Effector memory CD4-positive, alpha-beta T cell (primary cell): Measurements from ENCODE around the gene TYMP.
"Not testable (repeated sequence)": the region's sequence is repeated elsewhere in the genome, so short reads cannot be mapped to it uniquely, and the experiment has no call there.

Experiments used
- DNase-seq, 3 donors: peaks; one replicate each; pipeline ENCODE4 v3.0.0-alpha.2; 2020
- H3K27ac ChIP-seq: 2 replicates; pipeline ENCODE4 v1.7.0; 2013; ENCODE audit warnings: mild to moderate bottlenecking, low read length, moderate library complexity; ENCODE audit not compliant: insufficient read depth, poor library complexity, severe bottlenecking
- H3K27me3 ChIP-seq: replicated peaks from 2 replicates; pipeline ENCODE4 v1.7.0; 2013; ENCODE audit warnings: mild to moderate bottlenecking, low read length; ENCODE audit not compliant: insufficient read depth, control insufficient read depth, poor library complexity, severe bottlenecking
- H3K36me3 ChIP-seq: 2 replicates; pipeline ENCODE4 v1.7.0; 2013; ENCODE audit warnings: mild to moderate bottlenecking, low read length, moderate library complexity; ENCODE audit not compliant: control insufficient read depth, insufficient read depth
- H3K4me1 ChIP-seq: 2 replicates; pipeline ENCODE4 v1.7.0; 2013; ENCODE audit warnings: low read length, mild to moderate bottlenecking; ENCODE audit not compliant: control insufficient read depth, insufficient read depth, poor library complexity, severe bottlenecking
- H3K4me3 ChIP-seq: 2 replicates; pipeline ENCODE4 v1.7.0; 2013; ENCODE audit warnings: low read length, low read depth, mild to moderate bottlenecking; ENCODE audit not compliant: insufficient read depth, poor library complexity, severe bottlenecking
- H3K9me3 ChIP-seq: 2 replicates; pipeline ENCODE4 v1.7.0; 2013; ENCODE audit warnings: mild to moderate bottlenecking, low read length, moderate library complexity; ENCODE audit not compliant: control insufficient read depth

The TYMP gene

GRCh38 chr22:50523806-50524675 is 5.8 kb downstream of the TYMP start:
- H3K27ac ChIP-seq, result peak overlapping the region; percentile 94

GRCh38 chr22:50523458-50523805 is 6.4 kb downstream of the TYMP start:
- peaks cover 29% of the 10 kb centered on the region for H3K4me1 ChIP-seq

More at GRCh38 chr22:50523806-50524675, 5.8 kb downstream of the TYMP start:
- DNase-seq, result no peak
- Histone ChIP-seq H3K9me3 (no peaks in the 10 kb centered on the region), H3K4me3 (peak overlapping the region; percentile 71), H3K4me1 (peaks cover 29% of the 10 kb centered on the region), H3K36me3 (peaks cover 31% of the 10 kb centered on the region), H3K27me3 (no peaks in the 10 kb centered on the region)

DNA sequence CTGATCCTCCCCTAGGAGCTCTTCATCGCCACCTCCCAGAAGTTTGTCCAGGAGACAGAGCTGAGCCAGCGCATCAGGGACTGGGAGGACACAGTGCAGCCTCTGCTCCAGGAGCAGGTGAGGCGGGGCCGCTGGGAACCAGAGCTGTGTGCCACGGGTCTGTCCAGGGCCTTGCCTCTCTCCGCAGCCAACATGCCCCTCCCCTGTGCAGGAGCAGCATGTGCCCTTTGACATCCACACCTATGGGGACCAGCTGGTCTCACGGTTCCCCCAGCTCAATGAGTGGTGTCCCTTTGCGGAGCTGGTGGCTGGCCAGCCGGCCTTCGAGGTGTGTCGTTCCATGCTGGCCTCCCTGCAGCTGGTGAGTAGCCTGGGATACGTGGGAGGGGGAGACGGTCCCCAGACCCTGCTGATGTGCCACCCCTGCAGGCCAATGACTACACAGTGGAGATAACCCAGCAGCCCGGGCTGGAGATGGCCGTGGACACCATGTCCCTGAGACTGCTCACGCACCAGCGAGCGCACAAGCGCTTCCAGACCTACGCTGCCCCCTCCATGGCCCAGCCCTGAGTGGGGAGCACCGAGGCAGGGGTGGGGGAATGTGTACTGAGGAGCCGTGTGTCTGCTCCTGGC is 6.9 kb downstream of the TYMP start:
- Histone ChIP-seq H3K9me3 (no peaks in the 10 kb centered on the region), H3K4me1 (peaks cover 29% of the 10 kb centered on the region), H3K4me3 (no peak overlapping the region), H3K27me3 (no peaks in the 10 kb centered on the region), H3K36me3 (peaks cover 42% of the 10 kb centered on the region), H3K27ac (no peak overlapping the region)
- DNase-seq, result no peak

More at GRCh38 chr22:50523458-50523805, 6.4 kb downstream of the TYMP start:
- Histone ChIP-seq H3K27ac (no peak overlapping the region), H3K27me3 (no peaks in the 10 kb centered on the region), H3K9me3 (no peaks in the 10 kb centered on the region), H3K36me3 (peaks cover 37% of the 10 kb centered on the region), H3K4me3 (no peak overlapping the region)
- no peak for DNase-seq

DNA sequence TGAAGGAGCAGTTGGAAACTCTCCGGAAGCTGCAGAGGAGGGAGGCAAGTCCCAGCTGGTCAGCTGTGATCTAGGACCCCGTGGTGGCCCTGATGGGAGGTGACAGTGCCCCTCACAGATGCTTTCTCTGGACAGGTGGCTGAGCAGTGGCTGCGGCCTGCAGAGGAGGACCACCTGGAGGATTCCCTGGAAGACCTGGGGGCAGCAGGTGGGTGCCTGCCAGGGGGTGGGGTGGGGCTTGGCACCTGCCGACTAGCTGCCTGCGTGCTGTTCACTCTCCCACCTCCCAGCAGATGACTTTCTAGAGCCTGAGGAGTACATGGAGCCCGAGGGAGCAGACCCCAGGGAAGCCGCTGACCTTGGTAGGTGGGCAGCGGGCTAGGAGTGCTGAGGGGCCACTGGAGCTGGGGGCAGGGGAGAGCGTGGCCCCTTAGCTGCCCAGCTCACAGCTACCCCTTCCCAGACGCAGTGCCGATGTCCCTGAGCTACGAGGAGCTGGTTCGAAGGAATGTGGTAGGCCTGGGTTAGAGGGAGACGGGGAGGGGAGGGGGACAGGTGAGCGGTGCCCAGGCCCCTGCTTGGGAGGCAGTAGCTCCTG is 7.5 kb downstream of the TYMP start:
- peaks cover 48% of the 10 kb centered on the region for H3K36me3 ChIP-seq

GRCh38 chr22:50521710-50522109 is 8.1 kb downstream of the TYMP start:
- Histone ChIP-seq H3K4me1 (peaks cover 21% of the 10 kb centered on the region), H3K9me3 (no peaks in the 10 kb centered on the region), H3K36me3 (peaks cover 54% of the 10 kb centered on the region), H3K27me3 (no peaks in the 10 kb centered on the region), H3K4me3 (no peak overlapping the region), H3K27ac (no peak overlapping the region)
- DNase-seq, result no peak

More for the DNA sequence above, 7.5 kb downstream of the TYMP start:
- Histone ChIP-seq H3K27me3 (no peaks in the 10 kb centered on the region), H3K9me3 (no peaks in the 10 kb centered on the region), H3K4me3 (no peak overlapping the region), H3K4me1 (peaks cover 27% of the 10 kb centered on the region), H3K27ac (no peak overlapping the region)
- DNase-seq, result no peak

DNA sequence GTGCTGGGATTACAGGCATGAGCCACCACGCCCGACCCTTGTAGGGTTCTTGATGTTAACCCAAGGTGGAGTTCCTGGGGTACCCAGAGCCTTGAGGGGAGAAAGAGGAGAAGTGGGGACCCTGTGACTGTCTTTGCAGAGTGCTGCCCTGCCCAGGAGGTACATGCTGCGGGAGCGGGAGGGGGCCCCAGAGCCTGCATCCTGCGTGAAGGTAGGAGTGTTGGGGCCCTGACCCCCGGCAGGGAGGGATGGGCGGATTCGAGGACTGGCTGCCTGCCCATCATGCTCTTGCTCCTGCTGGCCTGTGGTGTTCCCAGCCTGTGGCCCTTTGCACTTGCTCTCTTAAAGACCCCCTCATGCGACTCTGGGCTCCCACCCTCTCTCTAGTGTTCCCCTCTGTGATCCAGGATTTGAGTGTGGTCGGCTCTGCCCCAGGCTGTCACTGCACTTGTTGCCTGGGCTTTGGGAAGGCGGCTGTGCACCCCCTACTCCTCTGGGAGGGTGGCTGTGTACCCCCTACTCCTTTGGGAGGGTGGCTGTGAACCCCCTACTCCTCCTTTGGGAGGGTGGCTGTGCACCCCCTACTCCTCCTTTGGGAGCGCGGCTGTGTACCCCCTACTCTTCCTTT is 8.9 kb downstream of the TYMP start:
- no peak overlapping the region for H3K4me3 ChIP-seq
- no peaks in the 10 kb centered on the region for H3K9me3 ChIP-seq
- no peak overlapping the region for H3K27ac ChIP-seq
- H3K36me3 ChIP-seq, result peaks cover 57% of the 10 kb centered on the region
- H3K27me3 ChIP-seq, result no peaks in the 10 kb centered on the region
- peaks cover 15% of the 10 kb centered on the region for H3K4me1 ChIP-seq
- DNase-seq, result no peak

GRCh38 chr22:50520184-50520583 is 9.6 kb downstream of the TYMP start:
- not testable (repeated sequence) for H3K9me3 ChIP-seq, DNase-seq, H3K27ac ChIP-seq, H3K4me3 ChIP-seq, H3K27me3 ChIP-seq
- peaks cover 13% of the 10 kb centered on the region for H3K4me1 ChIP-seq
- peaks cover 57% of the 10 kb centered on the region for H3K36me3 ChIP-seq

DNA sequence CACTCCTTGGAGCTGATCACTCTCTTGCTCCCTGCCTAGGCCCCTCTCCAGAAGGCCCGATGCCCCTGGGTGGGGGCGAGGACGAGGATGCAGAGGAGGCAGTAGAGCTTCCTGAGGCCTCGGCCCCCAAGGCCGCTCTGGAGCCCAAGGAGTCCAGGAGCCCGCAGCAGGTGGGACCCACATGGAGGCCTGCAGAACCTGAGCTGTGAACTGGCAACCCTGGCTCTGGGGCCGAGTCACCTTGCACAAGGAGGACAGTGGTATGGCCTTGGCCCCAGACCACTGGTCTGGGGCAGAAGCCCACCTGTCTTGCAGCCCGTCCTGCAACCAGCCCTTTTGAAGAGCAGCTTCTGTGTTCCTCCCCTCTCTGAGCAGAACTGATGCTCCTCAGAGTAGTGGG is 10.7 kb downstream of the TYMP start:
- H3K9me3 ChIP-seq, result no peaks in the 10 kb centered on the region
- no peak overlapping the region for H3K4me3 ChIP-seq
- peaks cover 2% of the 10 kb centered on the region for H3K4me1 ChIP-seq
- no peak overlapping the region for H3K27ac ChIP-seq
- H3K36me3 ChIP-seq, result peaks cover 63% of the 10 kb centered on the region
- no peaks in the 10 kb centered on the region for H3K27me3 ChIP-seq
- no peak for DNase-seq

GRCh38 chr22:50518606-50519005 is 11.2 kb downstream of the TYMP start:
- Histone ChIP-seq H3K9me3 (no peaks in the 10 kb centered on the region), H3K4me3 (no peak overlapping the region), H3K27me3 (no peaks in the 10 kb centered on the region), H3K27ac (no peak overlapping the region), H3K4me1 (no peaks in the 10 kb centered on the region), H3K36me3 (peaks cover 63% of the 10 kb centered on the region)
- no peak for DNase-seq
